NCI-H128 (cell line): ENCODE measurements around the gene PWWP2A.
"Not testable (repeated sequence)": the region's sequence is repeated elsewhere in the genome, so short reads cannot be mapped to it uniquely, and the experiment has no call there.

Source experiments
- DNase-seq: peaks from one replicate; lab custom pipeline; 2025; ENCODE audit not compliant: unreplicated experiment; lab: John Stamatoyannopoulos, UW

The PWWP2A gene, protein sequence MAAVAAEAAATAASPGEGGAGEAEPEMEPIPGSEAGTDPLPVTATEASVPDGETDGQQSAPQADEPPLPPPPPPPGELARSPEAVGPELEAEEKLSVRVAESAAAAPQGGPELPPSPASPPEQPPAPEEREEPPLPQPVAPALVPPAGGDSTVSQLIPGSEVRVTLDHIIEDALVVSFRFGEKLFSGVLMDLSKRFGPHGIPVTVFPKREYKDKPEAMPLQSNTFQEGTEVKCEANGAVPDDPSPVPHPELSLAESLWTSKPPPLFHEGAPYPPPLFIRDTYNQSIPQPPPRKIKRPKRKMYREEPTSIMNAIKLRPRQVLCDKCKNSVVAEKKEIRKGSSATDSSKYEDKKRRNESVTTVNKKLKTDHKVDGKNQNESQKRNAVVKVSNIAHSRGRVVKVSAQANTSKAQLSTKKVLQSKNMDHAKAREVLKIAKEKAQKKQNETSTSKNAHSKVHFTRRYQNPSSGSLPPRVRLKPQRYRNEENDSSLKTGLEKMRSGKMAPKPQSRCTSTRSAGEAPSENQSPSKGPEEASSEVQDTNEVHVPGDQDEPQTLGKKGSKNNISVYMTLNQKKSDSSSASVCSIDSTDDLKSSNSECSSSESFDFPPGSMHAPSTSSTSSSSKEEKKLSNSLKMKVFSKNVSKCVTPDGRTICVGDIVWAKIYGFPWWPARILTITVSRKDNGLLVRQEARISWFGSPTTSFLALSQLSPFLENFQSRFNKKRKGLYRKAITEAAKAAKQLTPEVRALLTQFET

DNA sequence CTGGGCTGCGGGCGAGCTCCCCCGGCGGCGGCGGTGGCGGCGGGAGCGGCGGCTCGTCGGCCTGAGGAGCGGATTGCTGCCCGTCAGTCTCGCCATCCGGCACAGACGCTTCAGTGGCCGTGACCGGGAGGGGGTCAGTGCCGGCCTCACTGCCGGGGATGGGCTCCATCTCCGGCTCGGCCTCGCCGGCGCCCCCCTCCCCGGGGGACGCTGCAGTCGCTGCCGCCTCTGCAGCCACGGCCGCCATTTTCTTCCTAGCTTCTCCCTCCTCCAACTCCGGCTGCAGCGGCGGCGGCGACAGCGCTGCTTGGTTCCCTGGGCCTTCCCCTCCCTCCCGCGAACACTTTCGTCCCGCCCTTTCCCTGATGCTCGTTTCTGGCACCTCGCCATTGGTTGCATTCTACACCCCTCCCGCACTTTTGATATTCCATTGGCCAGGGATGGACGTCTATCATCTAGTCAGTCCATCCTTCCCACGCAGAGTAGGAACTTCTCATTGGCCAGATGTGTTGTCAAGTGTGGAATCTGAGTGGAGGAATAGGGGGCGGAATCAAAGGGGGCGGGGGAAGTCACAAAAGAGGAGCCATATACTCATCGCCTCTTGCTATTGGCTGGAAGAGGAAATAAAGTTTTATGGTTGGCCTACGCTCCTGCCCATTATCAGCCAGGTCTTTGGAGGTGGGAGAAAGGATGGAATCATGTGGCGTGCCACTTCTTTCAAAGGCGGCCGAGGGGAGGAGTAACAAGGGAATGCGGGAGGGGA, at the start of gene PWWP2A:
TSS of gene PWWP2A (minus strand) at position 309 of the 763 bp plus-strand sequence. CDS start at position 247, 62 bp downstream.
- DNase-seq = peak; percentile 97

DNA sequence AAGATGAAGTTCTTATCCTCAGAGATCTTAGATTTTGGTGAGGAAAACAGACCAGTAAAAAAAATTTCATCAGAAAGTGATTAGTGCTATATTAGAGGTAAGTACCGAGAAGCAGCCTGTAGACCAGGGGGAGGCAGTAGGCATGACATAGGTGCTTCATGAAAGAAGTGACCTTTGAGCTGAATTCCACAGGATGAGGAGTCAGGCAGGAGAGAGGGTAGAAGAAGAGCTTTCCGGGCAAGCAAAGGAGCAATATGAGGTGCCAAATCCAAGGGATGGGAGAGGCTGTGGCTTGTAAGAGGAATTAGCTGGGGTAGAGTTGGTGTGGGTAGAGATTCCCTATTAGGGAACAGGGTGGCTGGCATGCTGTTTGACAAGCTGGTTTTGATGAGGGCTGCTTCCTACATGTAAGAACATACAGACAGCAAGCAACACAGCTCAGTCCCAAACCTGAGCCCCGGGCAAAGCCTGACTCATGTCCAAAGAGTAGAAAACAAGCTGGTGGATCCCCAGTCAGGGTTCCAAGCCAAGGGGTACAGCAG, 48.4 kb upstream of the PWWP2A start:
- DNase-seq = no peak

DNA sequence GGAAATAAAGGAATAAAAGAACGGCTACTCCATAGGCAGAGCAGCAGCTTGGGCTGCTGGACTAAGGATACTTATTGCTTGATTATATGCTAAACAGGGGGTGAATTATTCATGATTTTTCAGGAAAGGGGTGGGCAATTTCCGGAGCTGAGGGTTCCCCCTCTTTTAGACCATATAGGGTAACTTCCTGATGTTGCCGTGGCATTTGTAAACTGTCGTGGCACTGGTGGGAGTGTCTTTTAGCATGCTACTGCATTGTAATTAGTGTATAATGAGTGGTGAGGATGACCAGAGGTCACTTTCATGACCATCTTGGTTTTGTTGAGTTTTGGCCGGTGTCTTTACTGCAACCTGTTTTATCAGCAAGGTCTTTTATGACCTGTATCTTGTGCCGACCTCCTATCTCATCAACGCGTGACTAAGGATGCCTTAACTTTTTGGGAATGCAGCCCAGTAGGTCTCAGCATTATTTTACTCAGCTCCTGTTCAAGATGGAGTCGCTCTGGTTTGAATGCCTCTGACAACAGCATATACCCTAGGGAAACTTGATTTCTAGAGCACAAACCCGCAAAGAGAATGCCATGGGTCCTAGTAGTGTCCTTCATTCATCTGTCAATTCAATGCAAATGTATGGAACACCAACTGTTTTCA, 47.8 kb upstream of the PWWP2A start:
- no peak for DNase-seq

DNA sequence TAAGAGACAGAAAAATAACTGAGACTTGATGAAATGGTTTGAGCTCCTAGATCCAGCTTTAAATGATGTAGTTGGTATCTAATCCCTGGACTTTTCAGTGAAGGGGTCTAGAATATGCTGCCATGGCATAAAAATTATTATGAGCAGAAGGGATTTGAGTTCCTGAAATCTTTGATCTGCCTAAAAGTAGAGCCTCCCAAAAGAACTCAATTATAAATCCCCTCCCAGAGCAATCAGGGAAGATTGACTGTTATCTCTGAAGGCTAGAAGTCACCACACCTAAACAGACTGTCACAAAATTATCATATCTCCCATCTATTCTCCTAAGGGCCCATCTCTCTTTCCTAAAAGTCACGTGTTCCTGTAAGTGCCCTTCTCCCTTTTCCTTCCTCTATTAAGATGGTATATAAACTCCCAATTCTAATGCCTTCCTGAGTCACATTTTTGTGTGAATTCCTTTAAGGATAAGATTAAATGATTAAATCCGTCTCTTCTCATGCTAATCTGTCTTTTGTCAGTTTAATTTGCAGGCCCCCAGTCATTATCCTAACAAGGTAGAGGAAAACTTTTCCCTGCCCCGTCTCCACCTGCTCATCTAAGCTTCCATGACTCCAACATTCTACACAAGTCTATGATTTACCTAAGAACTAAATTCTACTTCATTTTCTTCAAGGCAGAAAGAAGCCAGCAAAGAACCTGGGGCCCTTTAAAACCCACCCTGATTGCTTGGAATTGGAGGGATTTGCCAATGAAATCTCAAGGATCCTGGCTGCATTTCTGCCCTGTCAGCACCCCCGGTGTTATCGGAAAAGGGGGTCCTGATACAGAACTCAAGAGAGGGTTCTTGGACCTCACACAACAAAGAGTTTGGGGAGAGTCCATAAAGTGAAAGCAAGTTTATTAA, 47.1 kb upstream of the PWWP2A start:
- DNase-seq = no peak

DNA sequence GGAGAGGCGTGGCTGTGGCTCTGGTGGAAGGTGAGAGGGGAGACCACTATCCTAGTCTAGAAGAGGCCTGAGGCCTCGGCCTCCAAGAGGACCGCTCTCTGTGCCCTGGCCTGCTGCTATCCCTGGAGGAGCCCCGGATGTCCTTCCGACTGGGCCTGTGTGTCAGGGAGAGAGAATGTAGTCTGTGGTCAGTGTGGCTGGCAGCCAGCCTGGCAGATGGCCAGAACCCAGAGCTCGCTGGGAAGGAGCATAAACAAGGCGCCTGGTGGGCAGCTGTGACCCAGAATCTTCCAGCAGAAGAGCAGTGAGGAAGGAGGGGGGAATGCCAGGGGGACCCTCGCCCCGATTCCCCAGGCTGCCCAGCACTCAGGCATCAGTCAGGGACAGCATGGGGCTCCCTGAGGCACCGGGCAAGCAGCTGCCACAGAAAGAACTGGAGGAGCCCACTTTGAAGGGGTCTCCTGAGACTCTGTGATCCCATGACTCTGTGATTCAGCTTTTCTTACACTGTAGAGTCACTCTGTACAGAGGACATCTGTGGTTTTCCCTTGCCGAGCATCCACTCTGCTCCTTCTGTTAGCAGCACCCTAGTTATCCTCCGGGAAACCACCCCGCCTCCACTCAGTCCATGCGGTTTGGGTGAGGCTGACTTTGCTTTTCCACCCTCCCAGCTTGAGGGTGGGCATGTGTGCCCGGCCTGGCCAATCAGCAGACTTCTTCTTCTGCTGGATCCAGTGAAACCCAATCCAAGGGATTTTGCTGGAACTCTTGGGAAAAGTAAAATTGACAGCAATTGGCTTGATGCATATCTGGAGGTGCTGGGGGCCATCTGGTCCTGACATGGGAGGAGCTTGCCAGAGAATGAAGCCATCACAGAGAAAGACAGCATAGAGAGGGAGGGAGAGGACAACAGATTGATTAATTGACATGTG, 46.2 kb upstream of the PWWP2A start:
- no peak for DNase-seq

DNA sequence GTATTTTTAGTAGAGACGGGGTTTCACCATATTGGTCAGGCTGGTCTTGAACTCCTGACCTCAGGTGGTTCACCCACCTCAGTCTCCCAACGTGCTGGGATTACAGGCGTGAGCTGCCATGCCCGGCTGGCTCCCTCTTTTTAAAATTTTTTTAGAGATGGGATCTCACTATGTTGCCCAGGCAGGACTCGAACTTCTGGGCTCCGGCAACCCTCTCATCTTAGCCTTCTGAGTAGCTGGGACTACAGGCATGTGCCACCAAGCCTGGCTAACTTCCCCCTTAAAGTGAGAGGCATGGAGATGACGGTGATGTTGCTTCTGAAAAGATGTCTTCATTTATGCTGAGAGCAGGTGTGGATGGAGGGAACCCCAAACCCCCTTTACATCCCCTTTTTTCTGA, 43.7 kb upstream of the PWWP2A start:
- DNase-seq = no peak

DNA sequence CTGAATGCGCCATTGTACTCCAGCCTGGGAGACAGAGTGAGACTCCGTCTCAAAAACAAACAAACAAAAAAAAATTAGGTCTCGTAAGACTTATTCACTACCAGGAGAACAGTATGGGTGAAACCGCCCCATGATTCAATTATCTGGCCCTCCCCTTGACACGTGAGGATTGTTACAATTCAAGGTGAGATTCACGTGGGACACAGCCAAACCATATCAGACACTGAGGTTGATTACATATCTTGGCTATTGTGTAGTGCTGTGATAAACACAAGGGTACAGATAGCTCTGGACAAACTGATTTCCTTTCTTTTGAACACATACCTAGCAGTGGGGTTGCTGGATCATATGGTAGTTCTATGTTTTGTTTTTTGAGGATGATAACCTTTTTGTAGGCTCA, 42.4 kb upstream of the PWWP2A start:
- no peak for DNase-seq

DNA sequence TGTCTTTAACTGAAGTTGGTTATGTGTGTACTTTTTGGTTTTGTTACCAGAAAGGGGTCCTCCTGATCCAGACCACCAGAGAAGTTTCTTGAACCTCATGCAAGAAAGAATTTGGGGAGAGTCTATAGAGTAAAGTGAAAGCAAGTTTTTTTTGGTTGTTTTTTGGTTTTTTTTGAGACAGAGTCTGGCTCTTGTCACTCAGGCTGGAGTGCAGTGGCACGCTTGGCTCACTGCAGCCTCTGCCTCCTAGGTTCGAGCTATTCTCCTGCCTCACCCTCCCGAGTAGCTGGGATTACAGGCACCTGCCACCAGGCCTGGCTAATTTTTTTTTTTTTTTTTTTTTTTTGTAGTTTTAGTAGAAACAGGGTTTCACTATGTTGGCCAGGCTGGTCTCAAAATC, 41.6 kb upstream of the PWWP2A start:
- not testable (repeated sequence) for DNase-seq

DNA sequence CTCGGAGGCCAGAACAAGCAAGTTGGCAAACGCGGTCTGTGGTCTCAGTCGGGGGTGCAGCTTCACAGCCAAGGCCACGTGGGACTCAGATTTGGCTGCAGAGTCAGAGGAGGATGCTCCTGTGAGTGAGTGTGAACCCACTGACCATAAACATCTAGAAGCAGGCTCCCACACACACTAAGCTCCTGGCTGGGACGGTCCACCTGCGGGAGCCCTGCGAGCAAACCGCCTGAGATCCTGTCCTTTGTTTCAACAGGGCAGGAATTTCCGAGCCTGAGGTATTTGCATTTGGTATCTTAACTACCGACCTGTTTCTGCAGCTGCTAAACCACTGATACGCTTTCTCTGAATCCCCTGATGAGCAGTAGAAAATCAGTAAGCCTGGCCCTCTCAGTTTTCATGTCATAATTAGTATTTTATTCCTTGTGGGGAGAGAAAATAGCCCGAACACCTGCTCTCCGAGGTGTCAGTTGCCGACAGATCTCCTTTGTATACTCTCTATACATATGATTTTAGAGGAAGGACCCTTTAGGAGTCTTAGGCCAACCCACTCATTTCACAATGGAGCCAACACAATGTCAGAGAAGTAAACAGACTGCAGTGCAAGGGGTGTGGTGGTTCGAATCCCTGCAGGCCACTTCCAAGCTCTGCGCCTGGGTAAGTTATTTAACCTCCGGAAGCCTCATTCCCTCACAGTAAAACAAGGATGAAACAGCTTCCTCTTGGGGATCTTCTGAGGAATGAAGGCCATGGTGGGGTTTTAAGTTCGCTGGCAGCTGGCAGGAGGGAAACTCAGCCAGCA, 40.9 kb upstream of the PWWP2A start:
- DNase-seq = no peak

DNA sequence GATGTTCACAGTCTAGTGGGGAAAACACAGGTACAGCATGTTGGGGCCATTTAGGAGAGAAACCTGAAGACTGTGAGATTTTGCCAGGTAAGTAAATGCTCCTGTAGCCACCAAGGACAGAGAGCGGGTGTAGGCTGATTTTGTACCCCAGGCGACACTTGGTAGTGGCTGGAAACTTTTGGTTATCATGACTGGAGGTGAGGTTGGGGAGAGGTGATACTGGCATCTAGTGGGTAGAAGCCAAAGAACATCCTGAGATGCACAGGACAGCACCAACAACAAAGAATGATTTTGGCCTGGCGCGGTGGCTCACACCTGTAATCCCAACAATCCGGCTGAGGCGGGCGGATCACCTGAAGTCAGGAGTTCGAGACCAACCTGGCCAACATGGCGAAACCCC, 38.8 kb upstream of the PWWP2A start:
- no peak for DNase-seq

DNA sequence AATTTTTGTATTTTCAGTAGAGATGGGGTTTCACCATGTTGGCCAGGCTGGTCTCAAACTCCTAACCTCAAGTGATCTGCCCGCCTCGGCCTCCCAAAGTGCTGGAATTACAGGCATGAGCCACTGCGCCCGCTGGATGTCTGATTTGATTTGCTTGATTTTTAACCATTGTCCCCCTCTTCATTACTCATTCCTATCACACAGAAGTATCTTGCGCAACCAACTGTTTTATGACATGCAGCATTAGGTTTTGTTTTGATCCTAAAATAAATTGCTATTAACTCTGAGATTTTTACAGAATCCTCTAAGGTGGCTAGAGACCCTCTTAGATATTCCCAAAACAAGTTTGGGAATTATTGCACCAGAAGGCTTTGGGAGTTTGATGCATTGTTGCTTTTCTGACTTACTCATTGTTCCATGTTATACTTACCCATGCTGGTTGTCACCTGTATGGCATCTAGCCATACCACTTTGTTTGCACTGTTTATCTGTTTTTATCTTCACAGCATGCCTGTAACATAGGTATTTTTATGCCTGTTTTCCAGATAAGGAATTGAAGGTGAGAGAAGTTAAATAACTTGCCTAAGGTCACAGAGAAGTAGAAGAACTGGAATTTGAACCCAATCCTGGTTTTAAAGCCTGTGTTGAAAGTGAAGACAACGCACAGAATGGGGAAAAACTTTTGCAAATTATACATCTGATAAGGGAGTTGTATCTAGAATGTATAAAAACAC, 35.9 kb upstream of the PWWP2A start:
- DNase-seq = no peak

DNA sequence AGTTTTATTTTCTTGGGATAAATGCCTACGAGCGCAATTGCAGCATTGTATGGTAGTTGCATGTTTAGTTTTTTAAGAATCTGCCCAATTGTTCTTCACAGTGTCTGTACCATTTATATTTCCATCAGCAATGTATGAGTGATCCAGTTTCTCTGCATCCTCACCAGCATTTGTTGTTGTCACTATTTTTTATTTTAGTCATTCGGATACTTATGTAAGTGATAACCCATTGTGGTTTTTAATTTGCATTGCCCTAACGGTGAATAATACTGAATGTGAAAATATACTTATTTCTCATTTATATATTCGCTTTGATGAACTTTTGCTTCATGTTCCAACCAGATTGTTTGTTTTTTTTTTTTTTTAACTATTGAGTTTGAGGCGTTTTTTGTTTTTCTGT, 33.7 kb upstream of the PWWP2A start:
- no peak for DNase-seq

DNA sequence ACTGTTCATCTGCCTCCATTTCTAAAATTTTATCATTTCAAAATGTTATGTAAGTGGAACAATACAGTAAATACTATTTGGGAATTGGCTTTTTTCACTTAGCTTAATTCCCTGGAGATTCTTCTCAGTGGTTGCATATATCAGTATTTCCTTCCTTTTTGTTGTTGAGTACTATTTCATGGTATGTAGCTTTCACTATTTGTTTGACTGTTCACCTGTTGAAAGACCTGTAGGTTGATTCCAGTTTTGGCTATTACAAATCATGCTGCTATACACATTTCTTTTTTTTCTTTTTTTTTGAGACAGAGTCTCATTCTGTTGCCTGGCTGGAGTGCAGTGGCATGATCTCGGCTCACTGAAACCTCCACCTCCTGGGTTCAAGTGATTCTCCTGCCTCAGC, 33.0 kb upstream of the PWWP2A start:
- DNase-seq = no peak

DNA sequence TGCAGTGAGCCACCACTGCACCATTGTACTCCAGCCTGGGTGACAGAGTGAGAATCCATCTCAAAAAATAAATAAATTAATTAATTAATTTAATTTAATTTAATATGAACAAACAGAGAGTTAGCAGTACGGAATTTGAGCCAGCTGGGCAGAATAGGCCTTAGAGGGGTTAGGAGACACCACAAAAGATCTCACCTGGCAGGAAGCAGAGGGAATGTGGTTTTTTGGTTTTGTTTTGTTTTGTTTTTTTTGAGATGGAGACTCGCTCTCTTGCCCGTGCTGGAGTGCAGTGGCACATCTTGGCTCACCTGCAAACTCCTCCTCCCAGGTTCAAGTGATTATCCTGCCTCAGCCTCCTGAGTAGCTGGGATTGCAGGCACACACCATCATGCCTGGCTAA, 31.8 kb upstream of the PWWP2A start:
- no peak for DNase-seq

DNA sequence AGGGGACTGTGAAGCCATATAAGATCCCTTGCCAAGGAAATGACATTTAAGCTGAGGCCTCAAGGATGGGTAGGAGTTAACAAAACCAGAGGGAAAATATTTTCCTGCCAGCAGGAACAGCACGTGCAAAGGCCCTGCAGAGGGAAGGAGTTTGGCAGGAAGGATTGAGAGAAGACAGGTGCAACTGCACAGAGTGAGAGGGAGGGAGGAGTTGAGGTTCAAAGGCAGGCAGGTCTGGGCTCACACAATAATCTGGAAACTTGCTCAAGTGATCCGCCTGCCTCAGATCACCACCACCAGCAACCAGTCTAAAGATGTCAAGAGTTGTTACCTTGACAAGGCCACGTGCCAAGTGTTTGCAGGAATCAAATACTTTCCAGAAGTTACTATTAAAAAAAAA, 31.1 kb upstream of the PWWP2A start:
- no peak for DNase-seq

DNA sequence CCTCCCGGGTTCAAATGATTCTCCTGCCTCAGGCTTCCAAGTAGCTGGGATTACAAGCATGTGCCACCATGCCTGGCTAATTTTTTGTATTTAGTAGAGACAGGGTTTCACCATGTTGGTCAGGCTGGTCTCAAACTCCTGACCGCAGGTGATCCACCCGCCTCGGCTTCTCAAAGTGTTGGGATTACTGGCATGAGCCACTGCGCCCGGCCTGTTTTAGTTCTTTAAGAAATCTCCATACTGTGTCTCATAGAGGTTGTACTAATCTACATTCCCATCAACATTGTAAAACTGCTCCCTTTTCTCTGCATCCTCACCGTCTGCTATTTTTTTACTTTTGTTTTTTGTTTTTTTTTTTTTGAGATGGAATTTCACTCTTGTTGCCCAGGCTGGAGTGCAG, 25.2 kb upstream of the PWWP2A start:
- not testable (repeated sequence) for DNase-seq

DNA sequence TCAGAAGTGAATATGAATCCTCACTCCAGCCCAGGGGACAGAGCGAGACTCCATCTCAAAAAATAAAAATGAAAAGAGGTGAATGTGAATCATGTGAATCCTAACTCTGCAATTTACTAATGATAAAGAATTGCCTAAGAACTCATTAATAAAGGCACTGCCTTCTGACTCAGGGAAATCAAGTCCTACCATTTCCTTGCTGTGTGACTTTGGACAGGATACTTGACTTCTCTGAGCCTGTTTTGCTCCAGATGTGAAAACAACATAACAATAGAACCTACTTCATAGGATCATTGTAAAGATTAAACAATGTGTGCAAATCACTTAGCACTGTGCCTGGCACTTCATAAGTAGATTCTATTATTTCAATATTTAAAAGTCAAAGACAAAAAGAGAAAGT, 15.1 kb upstream of the PWWP2A start:
- no peak for DNase-seq
